Measurements from ENCODE around the gene COLGALT1. TPM values are rescaled to one million over a fixed set of nuclear protein-coding genes. Genes with fewer than 3 reads are reported as not detected.

COLGALT1 gene
- total RNA-seq, 1 donor from 2014 or later, result 107 TPM

GRCh38 chr19:17623224-17623935, 67.9 kb downstream of the COLGALT1 start:
- no peak for DNase-seq (ENCODE audit: low read depth, low spot score)

DNA sequence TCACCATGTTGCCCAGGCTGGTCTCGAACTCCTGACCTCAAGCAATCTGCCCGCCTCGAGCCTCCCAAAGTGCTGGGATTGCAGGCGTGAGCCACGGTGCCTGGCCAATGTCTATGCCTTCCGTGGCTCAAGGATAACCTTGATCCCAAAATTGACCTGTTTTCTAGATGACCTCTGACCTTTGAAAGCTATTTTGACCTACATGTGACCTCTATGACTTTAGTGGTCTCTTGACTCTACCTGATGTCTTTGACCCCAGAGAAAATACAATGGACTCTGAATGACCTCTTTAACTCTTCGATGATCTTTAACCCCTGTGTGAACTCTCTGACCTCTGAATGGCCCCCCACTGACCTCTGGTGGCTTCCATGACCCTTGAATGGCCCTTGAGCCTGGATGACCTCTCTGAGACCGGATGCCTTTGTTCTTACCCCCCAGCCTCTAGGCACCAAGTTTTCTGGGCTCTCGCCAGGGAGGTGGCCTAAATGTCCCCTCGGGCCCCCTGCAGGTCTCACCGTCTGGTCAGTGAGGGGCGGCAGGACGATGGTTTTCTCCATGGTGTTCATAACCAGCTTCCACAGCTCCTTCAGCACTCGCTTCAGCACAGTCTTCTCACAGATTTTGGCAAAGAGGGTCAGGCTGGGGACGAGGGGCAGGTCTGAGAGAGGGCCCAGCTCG, 69.0 kb downstream of the COLGALT1 start:
- no peak for DNase-seq (ENCODE audit: low read depth, low spot score)

- DNase-seq (ENCODE audit: low read depth, low spot score), result no peak
Measured at GRCh38 chr19:17625043-17625442, 69.6 kb downstream of the COLGALT1 start.

DNA sequence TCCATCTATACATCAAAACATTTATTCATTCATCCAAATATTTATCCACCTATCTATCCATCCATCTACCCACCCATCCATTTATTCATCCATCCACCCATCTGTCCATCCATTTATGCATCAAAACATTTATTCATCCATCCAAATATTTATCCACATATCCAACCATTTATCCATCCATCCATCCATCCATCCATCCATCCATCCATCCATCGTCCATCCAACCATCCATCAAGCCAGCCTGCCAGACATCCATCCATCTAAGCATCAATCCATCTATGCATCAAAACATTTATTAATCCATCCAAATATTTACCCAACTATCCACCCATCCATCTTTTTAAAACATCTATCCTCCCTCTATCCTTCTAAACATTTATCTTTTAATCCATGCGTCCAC, 70.5 kb downstream of the COLGALT1 start:
- DNase-seq (ENCODE audit: low read depth, low spot score), result no peak

- DNase-seq (ENCODE audit: low read depth, low spot score), result no peak
Measured at GRCh38 chr19:17626456-17627015, 71.1 kb downstream of the COLGALT1 start.

- DNase-seq (ENCODE audit: low read depth, low spot score), result no peak
Measured at GRCh38 chr19:17627161-17627560, 71.7 kb downstream of the COLGALT1 start.

DNA sequence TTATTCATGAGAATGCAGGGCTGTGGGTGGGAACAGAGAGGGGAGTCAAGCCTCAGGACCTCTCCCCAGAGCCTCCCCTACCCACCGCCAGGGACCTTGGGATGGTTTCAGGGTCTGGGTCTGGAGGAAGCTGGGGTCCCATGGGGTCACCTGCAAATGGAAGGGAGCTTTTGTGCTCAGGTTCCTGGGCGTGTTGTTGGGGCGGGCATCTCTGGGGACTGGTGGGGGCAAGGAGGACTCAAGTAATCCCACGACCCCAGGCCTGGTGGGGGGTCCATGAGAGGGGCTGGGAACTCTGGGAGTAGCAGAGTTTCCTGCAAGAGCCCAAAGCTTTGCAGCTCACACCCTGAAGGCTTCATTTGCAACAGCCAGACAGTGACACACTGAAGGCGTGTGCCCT, 72.5 kb downstream of the COLGALT1 start:
- DNase-seq (ENCODE audit: low read depth, low spot score), result no peak

- DNase-seq (ENCODE audit: low read depth, low spot score), result no peak
Measured at GRCh38 chr19:17629760-17630159, 74.3 kb downstream of the COLGALT1 start.

- no peak for DNase-seq (ENCODE audit: low read depth, low spot score)
Measured at GRCh38 chr19:17632577-17632976, 77.1 kb downstream of the COLGALT1 start.

Other genes with a start within 250 kb of the COLGALT1 start
- gene MRPL34, start 249.8 kb upstream of the COLGALT1 start, total RNA-seq, result 35.8 and 44.0 TPM in 2 replicates
- 30.0 and 30.3 TPM in 2 replicates for gene DDA1, start 246.1 kb upstream of the COLGALT1 start, total RNA-seq
- 2.0 and 4.1 TPM in 2 replicates for gene ANO8, start 220.8 kb upstream of the COLGALT1 start, total RNA-seq
- gene GTPBP3, start 218.1 kb upstream of the COLGALT1 start, total RNA-seq, result 16.6 and 33.8 TPM in 2 replicates
- 0.21 and 0.46 TPM in 2 replicates for gene PLVAP, start 178.3 kb upstream of the COLGALT1 start, total RNA-seq
- 0.13 and 0.63 TPM in 2 replicates for gene CCDC194, start 161.5 kb upstream of the COLGALT1 start, total RNA-seq
- 161 and 210 TPM in 2 replicates for gene BST2, start 150.0 kb upstream of the COLGALT1 start, total RNA-seq
- gene MVB12A, start 135.6 kb upstream of the COLGALT1 start, total RNA-seq, result 36.1 and 43.0 TPM in 2 replicates
- gene TMEM221, start 107.0 kb upstream of the COLGALT1 start, total RNA-seq, result 0.04 TPM in 1 of 2 replicates, not detected in the other
- not detected in 2 replicates for gene NXNL1, start 94.7 kb upstream of the COLGALT1 start, total RNA-seq
- gene SLC27A1, start 85.1 kb upstream of the COLGALT1 start, total RNA-seq, result 9.8 and 10.0 TPM in 2 replicates
- 44.6 and 45.2 TPM in 2 replicates for gene PGLS, start 44.0 kb upstream of the COLGALT1 start, total RNA-seq
- under 0.01 TPM in 1 of 2 replicates, not detected in the other for gene UNC13A, start 132.7 kb downstream of the COLGALT1 start, total RNA-seq
- gene MAP1S, start 163.8 kb downstream of the COLGALT1 start, total RNA-seq, result 40.8 and 52.6 TPM in 2 replicates
- gene FCHO1, start 195.8 kb downstream of the COLGALT1 start, total RNA-seq, result 0.56 and 1.1 TPM in 2 replicates
- not detected in 2 replicates for gene B3GNT3, start 239.5 kb downstream of the COLGALT1 start, total RNA-seq

Data from pulmonary artery endothelial cell (primary cell).